Stimulated activated CD4-positive, alpha-beta T cell treated with anti-CD3 and anti-CD28 coated beads, Interleukin-12 subunit alpha, Interleukin-12 subunit beta, amount 100 ng/mL, for 48 hours (primary cell): ENCODE measurements around the gene WHRN.

ENCODE experiments used
- DNase-seq, 3 donors: peaks; one replicate each; pipeline ENCODE4 v3.0.0-alpha.2; 2020; ENCODE audit warnings: low read depth in 2 of 3, low spot score in 1 of 3

Gene WHRN

GRCh38 chr9:114425126-114425525 lies 80.1 kb downstream of the WHRN start:
- DNase-seq, result no peak

DNA sequence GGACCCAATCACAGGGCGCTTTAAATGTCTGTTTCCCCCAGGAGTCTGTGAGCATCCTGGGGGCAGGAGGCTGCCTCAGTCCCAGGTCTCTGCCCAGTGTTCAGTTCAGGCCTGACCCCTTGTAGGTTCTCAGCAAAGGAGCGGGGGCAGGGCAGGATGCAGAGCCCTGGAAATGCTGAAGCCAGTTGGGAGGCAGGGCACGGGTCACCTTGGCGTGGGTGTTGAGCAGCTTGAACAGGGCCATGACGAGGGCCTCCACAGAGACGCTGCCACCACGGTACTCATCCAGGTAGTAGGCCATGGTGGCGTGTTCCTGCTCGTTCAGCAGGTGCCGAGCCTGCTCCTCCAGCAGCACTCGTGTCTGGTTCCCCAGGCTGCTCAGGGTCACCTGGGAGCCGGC lies 81.1 kb downstream of the WHRN start:
- no peak for DNase-seq

GRCh38 chr9:114423181-114423580 lies 82.1 kb downstream of the WHRN start:
- DNase-seq, result no peak

DNA sequence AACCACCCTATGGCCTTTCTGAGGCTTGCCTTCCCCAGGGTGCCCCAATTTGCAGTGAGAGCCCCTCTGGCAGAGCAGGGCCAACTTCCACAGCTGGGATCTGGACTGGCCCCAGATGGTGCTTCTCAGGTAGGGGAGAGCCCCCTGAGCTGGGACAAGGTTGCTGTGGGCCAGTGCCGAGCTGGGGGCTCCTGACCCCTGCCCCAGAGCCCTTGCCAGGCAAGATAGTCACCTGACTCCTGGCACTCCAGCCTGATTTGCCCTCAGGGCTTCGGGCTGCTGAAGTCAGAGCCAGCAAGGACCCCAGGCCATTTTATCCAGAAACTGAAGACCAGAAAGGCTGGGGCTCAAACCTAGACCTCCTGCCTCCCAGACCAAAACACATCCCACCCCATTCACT lies 84.1 kb downstream of the WHRN start:
- no peak for DNase-seq

GRCh38 chr9:114419796-114420195 lies 85.5 kb downstream of the WHRN start:
- no peak for DNase-seq

DNA sequence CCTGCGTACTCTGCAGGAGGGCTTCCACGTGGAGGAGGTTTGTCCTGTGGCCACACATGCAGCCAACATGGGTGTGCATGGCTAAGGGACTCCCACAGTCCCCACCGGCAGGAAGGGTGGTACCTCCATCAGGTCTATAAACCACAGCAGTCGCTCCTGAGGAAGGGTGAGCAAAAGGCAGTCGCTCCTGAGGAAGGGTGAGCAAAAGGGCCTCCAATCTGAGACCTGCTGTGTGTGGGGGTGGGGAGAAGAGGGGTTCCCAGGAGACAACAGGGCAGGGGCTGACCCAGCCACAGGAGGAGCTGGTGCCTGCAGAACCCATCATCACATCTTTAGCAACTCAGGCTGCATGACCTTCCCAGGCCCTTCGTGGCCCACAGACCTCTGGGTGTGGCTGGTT lies 87.2 kb downstream of the WHRN start:
- no peak for DNase-seq

- no peak for DNase-seq
Observed at GRCh38 chr9:114417511-114417910, 87.8 kb downstream of the WHRN start.

- no peak for DNase-seq
Observed at GRCh38 chr9:114416906-114417305, 88.4 kb downstream of the WHRN start.

GRCh38 chr9:114416290-114416689 lies 89.0 kb downstream of the WHRN start:
- DNase-seq, result no peak

GRCh38 chr9:114414346-114414745 lies 90.9 kb downstream of the WHRN start:
- no peak for DNase-seq

GRCh38 chr9:114413861-114414301 lies 91.4 kb downstream of the WHRN start:
- DNase-seq, result no peak

- no peak for DNase-seq
Observed at GRCh38 chr9:114412048-114412683, 93.1 kb downstream of the WHRN start.

DNA sequence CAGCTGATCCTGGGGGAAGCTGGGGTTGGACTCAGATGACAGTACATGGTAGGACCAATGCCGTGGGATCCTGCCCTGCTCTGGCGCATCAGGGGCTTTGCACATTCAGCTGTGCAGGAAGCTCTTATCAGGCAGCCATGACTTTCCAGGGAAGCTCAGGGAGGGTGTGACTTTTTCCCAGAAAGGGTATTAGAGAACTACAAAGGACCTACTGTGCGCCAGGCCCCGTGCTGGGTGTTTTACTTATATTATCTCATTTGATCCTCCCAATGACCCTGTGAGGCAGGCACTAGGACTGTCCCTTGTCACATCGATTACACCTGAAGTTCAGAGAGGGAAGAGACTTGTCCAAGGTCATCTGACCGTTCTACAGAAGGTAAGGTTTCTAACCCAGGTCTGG lies 93.8 kb downstream of the WHRN start:
- no peak for DNase-seq

DNA sequence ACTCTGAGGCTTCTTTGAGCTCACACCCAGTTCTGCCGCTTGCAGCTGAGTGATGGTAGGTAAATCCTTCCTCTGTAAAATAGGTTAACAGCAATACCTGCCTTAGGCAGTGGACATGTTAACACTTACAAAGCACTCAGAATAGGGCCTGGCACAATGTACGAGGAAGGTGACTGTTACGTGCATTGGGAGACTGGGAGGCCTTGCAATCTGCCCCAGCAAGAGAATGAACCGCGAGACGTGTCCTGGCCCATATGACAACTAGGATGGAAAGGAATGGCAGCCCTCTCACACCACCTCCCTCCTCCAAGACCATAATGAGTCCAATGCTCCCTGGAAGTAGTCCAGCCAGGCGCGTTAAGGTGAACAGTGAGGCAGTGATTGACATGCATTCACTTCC lies 94.4 kb downstream of the WHRN start:
- no peak for DNase-seq

DNA sequence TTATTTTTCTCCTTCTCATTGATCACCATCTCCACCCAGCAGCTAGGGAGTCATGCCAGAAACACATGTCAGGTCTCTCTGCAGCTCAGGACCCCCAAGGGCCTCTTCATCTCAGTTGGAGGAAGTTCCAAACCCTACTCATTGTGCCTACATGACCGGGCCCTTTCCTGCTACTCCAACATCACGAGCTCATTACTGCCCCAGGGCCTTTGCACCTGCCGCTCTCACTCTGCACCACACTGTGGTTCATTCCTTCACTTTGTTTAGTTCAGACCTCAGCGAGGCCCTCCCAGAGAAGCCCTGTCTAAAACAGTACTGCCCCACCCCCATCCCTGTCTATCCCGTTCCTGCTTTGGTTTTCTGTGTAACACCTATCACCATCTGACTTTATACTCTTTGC lies 95.4 kb downstream of the WHRN start:
- DNase-seq, result no peak

DNA sequence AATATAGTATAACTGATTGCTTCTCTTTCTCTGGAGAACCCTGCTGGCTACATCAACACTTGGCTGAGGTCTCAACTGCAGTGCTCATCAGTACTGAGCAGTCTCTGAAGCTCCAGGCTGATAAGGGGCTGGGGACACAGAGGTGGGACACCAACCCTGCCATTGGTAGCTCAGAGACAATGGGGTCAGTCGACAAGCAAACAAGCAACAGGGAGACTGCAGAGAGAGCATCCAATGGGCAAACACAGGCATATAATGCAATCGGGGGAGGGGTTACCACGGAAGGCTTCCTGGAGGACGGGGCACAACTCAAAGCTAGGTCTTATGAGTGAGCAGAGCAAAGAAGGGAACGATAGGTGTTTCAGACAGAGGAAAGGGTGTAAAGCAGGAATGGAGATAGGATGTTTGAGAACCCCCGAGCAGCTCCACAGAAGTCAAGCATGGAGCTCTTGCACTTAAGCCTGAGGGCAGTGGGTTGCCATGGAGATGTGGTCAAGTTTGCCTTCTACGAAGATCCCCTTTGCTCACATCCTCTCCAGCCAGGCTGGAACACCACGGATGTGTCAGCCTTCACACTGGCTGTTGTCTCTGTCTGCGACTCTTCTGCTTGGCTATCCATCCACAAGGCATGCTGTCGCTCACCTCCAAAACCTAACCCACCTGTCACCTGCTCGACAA lies 96.0 kb downstream of the WHRN start:
- no peak for DNase-seq

DNA sequence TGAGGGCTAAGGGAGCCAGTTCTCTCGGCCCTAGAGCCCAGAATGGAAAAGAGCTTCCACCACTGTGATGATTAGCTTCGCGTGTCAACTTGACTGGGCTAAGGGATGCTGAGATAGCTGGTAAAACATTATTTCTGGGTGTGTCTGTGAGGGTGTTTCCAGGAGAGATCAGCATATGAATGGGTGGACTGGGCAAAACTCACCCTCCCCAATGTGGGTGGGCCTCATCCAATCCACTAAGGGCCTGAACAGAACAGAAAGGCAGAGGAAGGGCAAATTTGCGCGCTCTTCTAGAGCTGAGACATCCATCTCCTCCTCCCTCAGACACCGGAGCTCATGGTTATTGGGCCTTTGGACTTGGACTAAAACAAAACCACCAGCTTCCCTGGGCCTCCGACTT lies 96.6 kb downstream of the WHRN start:
- DNase-seq, result no peak

- no peak for DNase-seq
Observed at GRCh38 chr9:114407889-114408288, 97.4 kb downstream of the WHRN start.

- DNase-seq, result no peak
Observed at GRCh38 chr9:114406441-114406840, 98.8 kb downstream of the WHRN start.

- DNase-seq, result peak; percentile 65 to 75 (median 66)
Observed at GRCh38 chr9:114405294-114406034, 99.8 kb downstream of the WHRN start.

DNA sequence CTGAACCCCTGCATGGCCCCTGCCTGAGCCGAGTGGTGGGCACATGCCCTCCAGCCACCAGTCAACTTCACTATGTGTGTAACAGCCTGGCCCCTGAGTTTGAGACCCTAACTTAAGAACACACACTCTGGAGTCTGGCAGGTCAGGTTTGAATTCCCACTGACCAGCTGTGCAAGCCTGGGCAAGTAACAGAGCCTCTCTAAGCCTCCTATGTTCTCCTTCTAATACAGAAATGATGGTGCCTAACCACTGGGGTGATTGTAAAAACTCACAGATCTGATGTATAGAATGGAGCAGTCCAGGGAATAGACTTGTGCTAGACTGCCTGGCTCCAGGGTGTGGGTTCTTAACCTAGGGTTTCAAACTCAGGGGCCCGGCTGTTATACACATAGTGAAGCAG lies 100.7 kb downstream of the WHRN start:
- no peak for DNase-seq

GRCh38 chr9:114403153-114403756 lies 102.0 kb downstream of the WHRN start:
- DNase-seq, result no peak
